GM10266 (cell line): ENCODE results near the gene ADAMTSL2.

Experiments
- DNase-seq: peaks from one replicate; pipeline ENCODE4 v3.0.0; 2012; ENCODE audit errors: extremely low spot score
- CTCF ChIP-seq: IDR thresholded peaks from 2 replicates; pipeline ENCODE4 v1.5.1; 2012; ENCODE audit warnings: mild to moderate bottlenecking, low read depth; ENCODE audit not compliant: control insufficient read depth, insufficient read depth; ENCODE audit errors: missing control alignments

The ADAMTSL2 gene

GRCh38 chr9:133516256-133516960 is 18.1 kb upstream of the ADAMTSL2 start:
- no peak for TF ChIP-seq CTCF
- DNase-seq = no peak

GRCh38 chr9:133516961-133517350 is 17.5 kb upstream of the ADAMTSL2 start:
- TF ChIP-seq CTCF = no peak
- no peak for DNase-seq

DNA sequence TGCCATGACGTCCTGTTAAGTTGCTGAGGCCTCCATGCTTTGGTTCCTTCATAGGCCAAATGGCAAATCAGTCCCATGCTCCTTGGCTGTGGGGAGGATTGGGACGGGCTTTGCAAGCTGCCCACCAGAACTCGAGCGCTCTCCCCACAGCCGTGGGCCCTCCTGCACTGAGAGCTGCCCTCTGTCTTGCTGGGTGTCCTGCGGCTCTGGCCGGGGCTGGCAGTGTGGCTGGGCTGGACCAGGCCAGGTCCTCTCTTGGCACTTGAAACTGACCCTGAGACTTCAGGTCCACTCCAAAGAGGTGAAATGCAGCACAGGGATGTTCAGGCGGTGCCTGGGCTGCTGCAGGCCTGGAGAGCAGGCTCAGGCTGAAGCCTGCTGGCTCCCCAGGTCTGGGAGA is 16.8 kb upstream of the ADAMTSL2 start:
- no peak for DNase-seq
- no peak for TF ChIP-seq CTCF

DNA sequence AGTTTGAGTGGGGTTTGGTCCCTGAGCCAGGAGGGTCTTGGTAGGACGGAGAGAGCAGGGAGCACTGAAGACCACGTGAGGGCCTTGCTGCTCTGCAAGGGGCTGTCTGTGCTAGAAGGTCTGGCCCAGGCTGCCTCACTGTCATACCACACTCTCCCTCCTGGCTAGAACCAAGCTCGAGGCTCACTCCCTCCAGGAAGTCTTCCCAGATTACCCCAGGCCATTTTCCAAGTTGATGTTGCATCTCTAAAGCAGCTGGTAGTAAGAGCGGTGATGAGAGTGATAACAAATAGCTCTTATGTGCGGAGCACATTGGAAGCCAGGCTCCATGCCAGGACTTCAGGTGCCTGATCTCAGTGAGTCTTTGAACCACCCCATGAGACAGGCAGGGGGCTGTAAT is 16.3 kb upstream of the ADAMTSL2 start:
- no peak for DNase-seq
- TF ChIP-seq CTCF = no peak

- no peak for TF ChIP-seq CTCF
- no peak for DNase-seq
These were observed 15.6 kb upstream of the ADAMTSL2 start for GRCh38 chr9:133518706-133519449.

- TF ChIP-seq CTCF = no peak
- no peak for DNase-seq
These were observed 14.8 kb upstream of the ADAMTSL2 start for GRCh38 chr9:133519693-133520092.
